ENCODE data around the gene SGIP1.

DNA sequence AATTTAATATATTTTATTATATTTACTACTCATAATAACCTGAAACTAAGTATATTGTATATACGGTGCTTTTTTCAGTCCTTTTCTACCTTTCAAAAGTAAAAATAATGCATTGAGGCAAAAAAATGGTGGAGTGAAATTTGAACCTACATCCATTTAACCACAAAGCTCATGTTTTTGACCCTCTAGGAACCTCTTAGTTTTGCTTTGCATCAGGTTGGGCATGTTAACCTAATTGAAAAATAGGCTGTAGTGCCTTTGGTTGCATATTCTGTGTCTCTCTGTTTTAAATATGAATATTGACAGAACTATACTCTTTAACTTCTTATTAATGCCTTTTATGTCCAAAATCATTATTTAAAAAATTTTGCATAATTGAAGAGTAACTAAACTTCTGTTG is 3.8 kb downstream of the SGIP1 start:
- TF ChIP-seq, protein P1, sequence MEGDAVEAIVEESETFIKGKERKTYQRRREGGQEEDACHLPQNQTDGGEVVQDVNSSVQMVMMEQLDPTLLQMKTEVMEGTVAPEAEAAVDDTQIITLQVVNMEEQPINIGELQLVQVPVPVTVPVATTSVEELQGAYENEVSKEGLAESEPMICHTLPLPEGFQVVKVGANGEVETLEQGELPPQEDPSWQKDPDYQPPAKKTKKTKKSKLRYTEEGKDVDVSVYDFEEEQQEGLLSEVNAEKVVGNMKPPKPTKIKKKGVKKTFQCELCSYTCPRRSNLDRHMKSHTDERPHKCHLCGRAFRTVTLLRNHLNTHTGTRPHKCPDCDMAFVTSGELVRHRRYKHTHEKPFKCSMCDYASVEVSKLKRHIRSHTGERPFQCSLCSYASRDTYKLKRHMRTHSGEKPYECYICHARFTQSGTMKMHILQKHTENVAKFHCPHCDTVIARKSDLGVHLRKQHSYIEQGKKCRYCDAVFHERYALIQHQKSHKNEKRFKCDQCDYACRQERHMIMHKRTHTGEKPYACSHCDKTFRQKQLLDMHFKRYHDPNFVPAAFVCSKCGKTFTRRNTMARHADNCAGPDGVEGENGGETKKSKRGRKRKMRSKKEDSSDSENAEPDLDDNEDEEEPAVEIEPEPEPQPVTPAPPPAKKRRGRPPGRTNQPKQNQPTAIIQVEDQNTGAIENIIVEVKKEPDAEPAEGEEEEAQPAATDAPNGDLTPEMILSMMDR (conservative IDR thresholded peaks at IDR 0.05; ENCODE audit: low read depth, low read length), result no peak
- TF ChIP-seq EZH2 (IDR thresholded peaks at IDR 0.05; ENCODE audit: low read length, unreplicated experiment), result no peak

Measured in PC-3 (cell line).